KOPT-K1 (cell line): ENCODE results near the gene ACSBG1.

Source experiments
- H3K27ac ChIP-seq: fragments of 200-600 bp; sonication (generic); 2 replicates; pipeline ENCODE4 v1.5.1; 2016; ENCODE audit warnings: antibody characterized with exemption, mild to moderate bottlenecking, low read depth, low read length; ENCODE audit not compliant: poor library complexity, severe bottlenecking
- H3K36me3 ChIP-seq: fragments of 200-600 bp; sonication (generic); 2 replicates; pipeline ENCODE4 v1.5.1; 2017; ENCODE audit warnings: antibody characterized with exemption, mild to moderate bottlenecking, low read length, moderate library complexity; ENCODE audit not compliant: insufficient read depth
- H3K9me3 ChIP-seq: fragments of 200-600 bp; sonication (generic); 2 replicates; pipeline ENCODE4 v1.5.1; 2017; ENCODE audit warnings: antibody characterized with exemption, low read length, mild to moderate bottlenecking; ENCODE audit not compliant: insufficient read depth, poor library complexity, severe bottlenecking

Gene ACSBG1

GRCh38 chr15:78205856-78206255 is 28.5 kb downstream of the ACSBG1 start:
- no peak overlapping the region for H3K27ac ChIP-seq
- no peaks in the 10 kb centered on the region for H3K36me3 ChIP-seq
- no peaks in the 10 kb centered on the region for H3K9me3 ChIP-seq

GRCh38 chr15:78205337-78205736 is 29.0 kb downstream of the ACSBG1 start:
- H3K9me3 ChIP-seq = no peaks in the 10 kb centered on the region
- H3K27ac ChIP-seq = no peak overlapping the region
- no peaks in the 10 kb centered on the region for H3K36me3 ChIP-seq

- Histone ChIP-seq H3K27ac (no peak overlapping the region), H3K9me3 (no peaks in the 10 kb centered on the region), H3K36me3 (no peaks in the 10 kb centered on the region)
Observed at GRCh38 chr15:78204351-78205309, 29.7 kb downstream of the ACSBG1 start.

GRCh38 chr15:78203346-78204225 is 30.8 kb downstream of the ACSBG1 start:
- no peak overlapping the region for H3K27ac ChIP-seq
- H3K9me3 ChIP-seq = no peaks in the 10 kb centered on the region

GRCh38 chr15:78201281-78202190 is 32.8 kb downstream of the ACSBG1 start:
- no peak overlapping the region for H3K27ac ChIP-seq
- H3K36me3 ChIP-seq = no peaks in the 10 kb centered on the region
- H3K9me3 ChIP-seq = no peaks in the 10 kb centered on the region

More at GRCh38 chr15:78203346-78204225, 30.8 kb downstream of the ACSBG1 start:
- no peaks in the 10 kb centered on the region for H3K36me3 ChIP-seq

GRCh38 chr15:78200276-78200930 is 34.0 kb downstream of the ACSBG1 start:
- Histone ChIP-seq H3K36me3 (no peaks in the 10 kb centered on the region), H3K9me3 (no peaks in the 10 kb centered on the region), H3K27ac (no peak overlapping the region)

GRCh38 chr15:78197632-78198031 is 36.7 kb downstream of the ACSBG1 start:
- H3K36me3 ChIP-seq = no peaks in the 10 kb centered on the region
- H3K27ac ChIP-seq = no peak overlapping the region
- H3K9me3 ChIP-seq = no peaks in the 10 kb centered on the region

- H3K36me3 ChIP-seq = no peaks in the 10 kb centered on the region
- no peaks in the 10 kb centered on the region for H3K9me3 ChIP-seq
- H3K27ac ChIP-seq = no peak overlapping the region
Observed at GRCh38 chr15:78195735-78196201, 38.6 kb downstream of the ACSBG1 start.

GRCh38 chr15:78194568-78194925 is 39.8 kb downstream of the ACSBG1 start:
- Histone ChIP-seq H3K36me3 (no peaks in the 10 kb centered on the region), H3K27ac (no peak overlapping the region), H3K9me3 (no peaks in the 10 kb centered on the region)

- Histone ChIP-seq H3K27ac (no peak overlapping the region), H3K36me3 (no peaks in the 10 kb centered on the region), H3K9me3 (no peaks in the 10 kb centered on the region)
Observed at GRCh38 chr15:78193731-78194567, 40.4 kb downstream of the ACSBG1 start.

- no peak overlapping the region for H3K27ac ChIP-seq
- H3K9me3 ChIP-seq = no peaks in the 10 kb centered on the region
- H3K36me3 ChIP-seq = no peaks in the 10 kb centered on the region
Observed at GRCh38 chr15:78192826-78193594, 41.4 kb downstream of the ACSBG1 start.

GRCh38 chr15:78182821-78183220 is 51.5 kb downstream of the ACSBG1 start:
- Histone ChIP-seq H3K9me3 (no peaks in the 10 kb centered on the region), H3K27ac (no peak overlapping the region), H3K36me3 (no peaks in the 10 kb centered on the region)

- H3K9me3 ChIP-seq = no peaks in the 10 kb centered on the region
- H3K36me3 ChIP-seq = no peaks in the 10 kb centered on the region
- no peak overlapping the region for H3K27ac ChIP-seq
Observed at GRCh38 chr15:78182336-78182700, 52.0 kb downstream of the ACSBG1 start.
